Measurements from ENCODE around the gene SMURF2.

DNA sequence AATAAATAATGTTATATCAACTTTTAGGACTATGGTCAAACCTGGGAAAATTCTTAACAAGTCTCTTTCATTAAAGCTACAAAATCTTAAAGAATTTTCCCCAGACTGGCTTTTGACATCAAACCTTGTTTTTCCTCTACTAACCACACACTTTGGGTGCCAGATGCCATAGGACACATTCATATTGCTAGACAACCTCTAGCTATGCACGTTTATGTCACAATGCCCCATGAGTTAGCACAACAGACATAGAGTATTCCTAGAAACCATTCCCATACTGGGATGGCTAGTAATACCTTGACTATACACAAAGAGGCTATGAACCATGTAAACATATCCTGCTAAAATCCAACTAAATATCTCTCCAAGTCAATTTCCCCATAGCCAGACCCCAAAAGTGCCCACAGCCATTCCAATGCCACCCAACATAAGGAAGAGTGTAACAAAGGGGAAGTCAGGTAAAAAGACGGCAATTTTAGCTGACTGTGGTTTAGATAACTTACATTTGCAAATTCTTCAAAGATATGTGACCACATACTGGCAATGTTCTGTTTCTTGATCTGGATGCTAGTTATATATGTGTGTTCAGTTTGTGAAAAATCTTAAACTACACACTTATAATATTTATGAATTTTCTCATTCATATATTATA, 23.4 kb downstream of the SMURF2 start:
- no peak for TF ChIP-seq ZSCAN20 (CRISPR knock-in tag; IDR thresholded peaks at IDR 0.05)
- TF ChIP-seq, protein P1, sequence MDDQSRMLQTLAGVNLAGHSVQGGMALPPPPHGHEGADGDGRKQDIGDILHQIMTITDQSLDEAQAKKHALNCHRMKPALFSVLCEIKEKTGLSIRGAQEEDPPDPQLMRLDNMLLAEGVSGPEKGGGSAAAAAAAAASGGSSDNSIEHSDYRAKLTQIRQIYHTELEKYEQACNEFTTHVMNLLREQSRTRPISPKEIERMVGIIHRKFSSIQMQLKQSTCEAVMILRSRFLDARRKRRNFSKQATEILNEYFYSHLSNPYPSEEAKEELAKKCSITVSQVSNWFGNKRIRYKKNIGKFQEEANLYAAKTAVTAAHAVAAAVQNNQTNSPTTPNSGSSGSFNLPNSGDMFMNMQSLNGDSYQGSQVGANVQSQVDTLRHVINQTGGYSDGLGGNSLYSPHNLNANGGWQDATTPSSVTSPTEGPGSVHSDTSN (IDR thresholded peaks at IDR 0.05): no peak
- no peak for TF ChIP-seq CHD2 (IDR thresholded peaks at IDR 0.05; ENCODE audit: low read length, partially characterized antibody)
- no peak for TF ChIP-seq CBX8 (IDR thresholded peaks at IDR 0.05)
- no peak for TF ChIP-seq CTCF (IDR thresholded peaks at IDR 0.05)
- TF ChIP-seq SREBF2 (IDR thresholded peaks at IDR 0.05): no peak
- TF ChIP-seq, protein P2, sequence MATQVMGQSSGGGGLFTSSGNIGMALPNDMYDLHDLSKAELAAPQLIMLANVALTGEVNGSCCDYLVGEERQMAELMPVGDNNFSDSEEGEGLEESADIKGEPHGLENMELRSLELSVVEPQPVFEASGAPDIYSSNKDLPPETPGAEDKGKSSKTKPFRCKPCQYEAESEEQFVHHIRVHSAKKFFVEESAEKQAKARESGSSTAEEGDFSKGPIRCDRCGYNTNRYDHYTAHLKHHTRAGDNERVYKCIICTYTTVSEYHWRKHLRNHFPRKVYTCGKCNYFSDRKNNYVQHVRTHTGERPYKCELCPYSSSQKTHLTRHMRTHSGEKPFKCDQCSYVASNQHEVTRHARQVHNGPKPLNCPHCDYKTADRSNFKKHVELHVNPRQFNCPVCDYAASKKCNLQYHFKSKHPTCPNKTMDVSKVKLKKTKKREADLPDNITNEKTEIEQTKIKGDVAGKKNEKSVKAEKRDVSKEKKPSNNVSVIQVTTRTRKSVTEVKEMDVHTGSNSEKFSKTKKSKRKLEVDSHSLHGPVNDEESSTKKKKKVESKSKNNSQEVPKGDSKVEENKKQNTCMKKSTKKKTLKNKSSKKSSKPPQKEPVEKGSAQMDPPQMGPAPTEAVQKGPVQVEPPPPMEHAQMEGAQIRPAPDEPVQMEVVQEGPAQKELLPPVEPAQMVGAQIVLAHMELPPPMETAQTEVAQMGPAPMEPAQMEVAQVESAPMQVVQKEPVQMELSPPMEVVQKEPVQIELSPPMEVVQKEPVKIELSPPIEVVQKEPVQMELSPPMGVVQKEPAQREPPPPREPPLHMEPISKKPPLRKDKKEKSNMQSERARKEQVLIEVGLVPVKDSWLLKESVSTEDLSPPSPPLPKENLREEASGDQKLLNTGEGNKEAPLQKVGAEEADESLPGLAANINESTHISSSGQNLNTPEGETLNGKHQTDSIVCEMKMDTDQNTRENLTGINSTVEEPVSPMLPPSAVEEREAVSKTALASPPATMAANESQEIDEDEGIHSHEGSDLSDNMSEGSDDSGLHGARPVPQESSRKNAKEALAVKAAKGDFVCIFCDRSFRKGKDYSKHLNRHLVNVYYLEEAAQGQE (IDR thresholded peaks at IDR 0.05): no peak
- TF ChIP-seq CEBPB (IDR thresholded peaks at IDR 0.05): no peak
